Retinal pigment epithelial cell (primary cell): ENCODE data around the gene PLEKHH1.

ENCODE experiments used
- DNase-seq: peaks from one replicate; pipeline ENCODE4 v3.0.0-alpha.2; 2010; ENCODE audit warnings: low read depth
- H3K4me3 ChIP-seq: 2 replicates; pipeline ENCODE4 v1.5.1; 2011; ENCODE audit warnings: mild to moderate bottlenecking, low read length, control low read depth, moderate library complexity
- TF ChIP-seq, protein P1 (sequence below): conservative IDR thresholded peaks from 2 replicates; pipeline ENCODE4 v1.5.1; 2011; ENCODE audit warnings: low read depth, low read length, control low read depth, inconsistent platforms

Gene PLEKHH1

DNA sequence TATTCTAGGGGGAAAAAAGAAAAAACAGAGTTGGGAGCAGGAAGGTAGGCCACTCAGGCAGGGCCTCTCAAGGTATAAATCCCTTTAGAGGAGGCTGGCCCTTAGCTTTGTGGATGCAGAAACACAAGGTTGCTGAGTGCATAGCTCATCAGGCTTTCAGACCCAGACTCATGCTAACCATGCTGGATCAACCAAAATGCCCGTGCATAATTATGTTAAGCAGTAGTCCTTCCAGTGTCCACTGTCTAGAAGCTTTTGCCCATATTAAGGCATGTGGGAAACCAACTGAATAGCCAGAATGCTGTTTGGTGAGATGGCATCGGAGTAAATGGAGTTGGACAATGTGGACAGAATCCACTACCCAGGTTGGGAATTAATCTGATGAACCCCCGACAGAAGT is 105.6 kb downstream of the PLEKHH1 start:
- DNase-seq, result no peak
- H3K4me3 ChIP-seq, result no peak overlapping the region
- TF ChIP-seq, protein P1, sequence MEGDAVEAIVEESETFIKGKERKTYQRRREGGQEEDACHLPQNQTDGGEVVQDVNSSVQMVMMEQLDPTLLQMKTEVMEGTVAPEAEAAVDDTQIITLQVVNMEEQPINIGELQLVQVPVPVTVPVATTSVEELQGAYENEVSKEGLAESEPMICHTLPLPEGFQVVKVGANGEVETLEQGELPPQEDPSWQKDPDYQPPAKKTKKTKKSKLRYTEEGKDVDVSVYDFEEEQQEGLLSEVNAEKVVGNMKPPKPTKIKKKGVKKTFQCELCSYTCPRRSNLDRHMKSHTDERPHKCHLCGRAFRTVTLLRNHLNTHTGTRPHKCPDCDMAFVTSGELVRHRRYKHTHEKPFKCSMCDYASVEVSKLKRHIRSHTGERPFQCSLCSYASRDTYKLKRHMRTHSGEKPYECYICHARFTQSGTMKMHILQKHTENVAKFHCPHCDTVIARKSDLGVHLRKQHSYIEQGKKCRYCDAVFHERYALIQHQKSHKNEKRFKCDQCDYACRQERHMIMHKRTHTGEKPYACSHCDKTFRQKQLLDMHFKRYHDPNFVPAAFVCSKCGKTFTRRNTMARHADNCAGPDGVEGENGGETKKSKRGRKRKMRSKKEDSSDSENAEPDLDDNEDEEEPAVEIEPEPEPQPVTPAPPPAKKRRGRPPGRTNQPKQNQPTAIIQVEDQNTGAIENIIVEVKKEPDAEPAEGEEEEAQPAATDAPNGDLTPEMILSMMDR, result no peak
